Vagina (tissue), 2 donors: ENCODE measurements around the gene POLA1.

Experiments used
- POLR2A ChIP-seq, 2 donors: fragments of 450-650 bp; IDR thresholded peaks; one replicate each; pipeline ENCODE4 v1.6.1; 2017; ENCODE audit warnings: antibody characterized with exemption in 2 of 2, mild to moderate bottlenecking in 2 of 2, moderate library complexity in 2 of 2
- POLR2AphosphoS5 ChIP-seq, 2 donors: sonication (generic); formaldehyde crosslinking; IDR thresholded peaks; one replicate each; pipeline ENCODE4 v1.9.0; 2017; ENCODE audit warnings: antibody characterized with exemption in 2 of 2, mild to moderate bottlenecking in 2 of 2, low read depth in 1 of 2; ENCODE audit not compliant: insufficient read depth in 1 of 2
- TF ChIP-seq, protein P1 (sequence below), 3 experiments: fragments of 450-650 bp in 2 of 3; fragments of 200-600 bp in 1 of 3; sonication (generic) in 1 of 3; IDR thresholded peaks; one replicate each; pipeline ENCODE4 v1.5.1; 2017 to 2019; ENCODE audit warnings: antibody characterized with exemption in 3 of 3, mild to moderate bottlenecking in 2 of 3, moderate library complexity in 2 of 3

- TF ChIP-seq, protein P1, sequence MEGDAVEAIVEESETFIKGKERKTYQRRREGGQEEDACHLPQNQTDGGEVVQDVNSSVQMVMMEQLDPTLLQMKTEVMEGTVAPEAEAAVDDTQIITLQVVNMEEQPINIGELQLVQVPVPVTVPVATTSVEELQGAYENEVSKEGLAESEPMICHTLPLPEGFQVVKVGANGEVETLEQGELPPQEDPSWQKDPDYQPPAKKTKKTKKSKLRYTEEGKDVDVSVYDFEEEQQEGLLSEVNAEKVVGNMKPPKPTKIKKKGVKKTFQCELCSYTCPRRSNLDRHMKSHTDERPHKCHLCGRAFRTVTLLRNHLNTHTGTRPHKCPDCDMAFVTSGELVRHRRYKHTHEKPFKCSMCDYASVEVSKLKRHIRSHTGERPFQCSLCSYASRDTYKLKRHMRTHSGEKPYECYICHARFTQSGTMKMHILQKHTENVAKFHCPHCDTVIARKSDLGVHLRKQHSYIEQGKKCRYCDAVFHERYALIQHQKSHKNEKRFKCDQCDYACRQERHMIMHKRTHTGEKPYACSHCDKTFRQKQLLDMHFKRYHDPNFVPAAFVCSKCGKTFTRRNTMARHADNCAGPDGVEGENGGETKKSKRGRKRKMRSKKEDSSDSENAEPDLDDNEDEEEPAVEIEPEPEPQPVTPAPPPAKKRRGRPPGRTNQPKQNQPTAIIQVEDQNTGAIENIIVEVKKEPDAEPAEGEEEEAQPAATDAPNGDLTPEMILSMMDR (IDR thresholded peaks at IDR 0.05) = no peak
- TF ChIP-seq POLR2A (IDR thresholded peaks at IDR 0.05) = no peak
- TF ChIP-seq POLR2AphosphoS5 (IDR thresholded peaks at IDR 0.05; ENCODE audit: insufficient read depth in 1 of 2, low read depth in 1 of 2) = no peak
Observed at GRCh38 chrX:25017667-25018247, 324.0 kb downstream of the POLA1 start.
